GM12878 (cell line): ENCODE data around the gene C1orf21. TPM values are rescaled to one million over a fixed set of nuclear protein-coding genes. Genes with fewer than 3 reads are reported as not detected.

Experiments
- ATAC-seq: fragments of 200-7000 bp; cut with Tn5 transposase; 3 replicates; pipeline ENCODE4 v1.9.1; 2020; ENCODE audit warnings: mild to moderate bottlenecking, moderate library complexity
- BruUV-seq: library from RNA; stranded (reverse); fragments of 400-500 nt; replicated peaks from 2 replicates; lab custom pipeline; 2021; lab: Mats Ljungman, UMichigan
- CTCF ChIA-PET: fragments of 300-600 bp; sonication (Branson Sonifier 250); formaldehyde crosslinking; extraction: SDS; loops from one replicate; lab custom pipeline; 2021; ENCODE audit warnings: inconsistent platforms; lab: Yijun Ruan, JAX
- POLR2A ChIA-PET: fragments of 350-600 bp; formaldehyde crosslinking; extraction: SDS; loops from one replicate; lab custom pipeline; 2021; ENCODE audit warnings: inconsistent platforms; lab: Charles Lee
- RAD21 ChIA-PET: fragments of 300-600 bp; sonication (Branson Sonifier 250); formaldehyde crosslinking; loops from one replicate; lab custom pipeline; 2023; ENCODE audit warnings: antibody characterized with exemption; ENCODE audit not compliant: unreplicated experiment; lab: Charles Lee
- SMC1A ChIA-PET: fragments of 300-600 bp; sonication (Branson Sonifier 250); formaldehyde crosslinking; loops from one replicate; lab custom pipeline; 2023; ENCODE audit not compliant: unreplicated experiment, uncharacterized antibody; lab: Charles Lee
- DNase-seq: peaks from one replicate; pipeline ENCODE4 v3.0.0-alpha.2; 2011; ENCODE audit warnings: low read depth, low spot score
- FAIRE-seq: peaks from 3 replicates; lab custom pipeline; 2011; peaks lifted over from hg19 to GRCh38; lab: Jason Lieb, UNC
- H2AFZ ChIP-seq: 2 replicates; pipeline ENCODE4 v1.6.0; 2011; ENCODE audit warnings: low read depth, low read length, control low read depth; ENCODE audit not compliant: control insufficient read depth
- H3K27ac ChIP-seq: 2 replicates; pipeline ENCODE4 v1.5.1; 2011; ENCODE audit warnings: control low read depth; ENCODE audit not compliant: control insufficient read depth, insufficient read depth
- H3K27me3 ChIP-seq, 2 experiments: replicated peaks in 1 of 2; 2 replicates each; pipeline versions ENCODE4 v1.6.0 to v1.6.1; 2011; ENCODE audit warnings: low read length in 1 of 2; ENCODE audit not compliant: control insufficient read depth in 2 of 2, insufficient read depth in 2 of 2
- H3K36me3 ChIP-seq, 2 experiments: 2 replicates each; pipeline ENCODE4 v1.5.1; 2011; ENCODE audit warnings: low read length in 1 of 2; ENCODE audit not compliant: control insufficient read depth in 2 of 2, insufficient read depth in 2 of 2
- H3K4me1 ChIP-seq: 2 replicates; pipeline ENCODE4 v1.6.1; 2011; ENCODE audit warnings: mild to moderate bottlenecking, low read length, moderate library complexity, mixed read lengths; ENCODE audit not compliant: control insufficient read depth, insufficient read depth
- H3K4me2 ChIP-seq: 2 replicates; pipeline ENCODE4 v1.6.0; 2011; ENCODE audit warnings: control low read depth; ENCODE audit not compliant: control insufficient read depth, insufficient read depth
- H3K4me3 ChIP-seq: fragments of 200-600 bp; sonication (generic); 2 replicates; pipeline ENCODE4 v1.5.1; 2016
- H3K79me2 ChIP-seq: 2 replicates; pipeline ENCODE4 v1.6.0; 2011; ENCODE audit warnings: low read length; ENCODE audit not compliant: control insufficient read depth, insufficient read depth
- H3K9ac ChIP-seq: 2 replicates; pipeline ENCODE4 v1.8.0; 2011; ENCODE audit warnings: low read length, control low read depth, mixed read lengths; ENCODE audit not compliant: control insufficient read depth, insufficient read depth
- H3K9me3 ChIP-seq: replicated peaks from 3 replicates; pipeline ENCODE4 v1.5.1; 2011; ENCODE audit warnings: mild to moderate bottlenecking, low read length; ENCODE audit not compliant: control insufficient read depth, insufficient read depth
- H4K20me1 ChIP-seq: 2 replicates; pipeline ENCODE4 v1.6.0; 2011; ENCODE audit not compliant: control insufficient read depth, insufficient read depth
- BACH1 ChIP-seq: fragments of 450-650 bp; IDR thresholded peaks from 2 replicates; pipeline ENCODE4 v1.6.1; 2017; ENCODE audit warnings: mild to moderate bottlenecking, borderline replicate concordance
- BCL3 ChIP-seq: IDR thresholded peaks from 2 replicates; pipeline ENCODE4 v1.6.1; 2011; ENCODE audit warnings: borderline replicate concordance, low read depth, mild to moderate bottlenecking, moderate library complexity, low read length; ENCODE audit not compliant: insufficient read depth, poor library complexity, severe bottlenecking
- EGR1 ChIP-seq, 2 experiments: IDR thresholded peaks; 1 replicate in 1 of 2; 2 replicates in 1 of 2; pipeline ENCODE4 v1.6.1; 2011 to 2012; ENCODE audit warnings: low read depth in 2 of 2, low read length in 2 of 2, borderline replicate concordance in 1 of 2, mild to moderate bottlenecking in 1 of 2, moderate library complexity in 1 of 2
- ETV6 ChIP-seq, 2 experiments: fragments of 450-650 bp in 1 of 2; IDR thresholded peaks in 1 of 2; conservative IDR thresholded peaks in 1 of 2; 2 replicates each; pipeline ENCODE4 v1.6.1; 2014; ENCODE audit warnings: antibody characterized with exemption in 1 of 2, borderline replicate concordance in 1 of 2, low read depth in 1 of 2, mild to moderate bottlenecking in 1 of 2, moderate library complexity in 1 of 2
- HCFC1 ChIP-seq: fragments of 150-350 bp; IDR thresholded peaks from 2 replicates; pipeline ENCODE4 v1.6.1; 2014; ENCODE audit warnings: low read length
- JUNB ChIP-seq: IDR thresholded peaks from 2 replicates; pipeline ENCODE4 v1.6.1; 2016; ENCODE audit warnings: antibody characterized with exemption, mild to moderate bottlenecking
- KLF5 ChIP-seq: fragments of 450-650 bp; IDR thresholded peaks from 2 replicates; pipeline ENCODE4 v1.6.1; 2014; ENCODE audit warnings: mild to moderate bottlenecking; ENCODE audit not compliant: partially characterized antibody
- MLLT1 ChIP-seq: fragments of 450-650 bp; IDR thresholded peaks from 2 replicates; pipeline ENCODE4 v1.6.1; 2016; ENCODE audit warnings: mild to moderate bottlenecking
- MYB ChIP-seq: fragments of 150-350 bp; IDR thresholded peaks from 2 replicates; pipeline ENCODE4 v1.6.1; 2014; ENCODE audit warnings: mild to moderate bottlenecking, low read depth, low read length, borderline replicate concordance
- NBN ChIP-seq: fragments of 450-650 bp; IDR thresholded peaks from 2 replicates; pipeline ENCODE4 v1.6.1; 2016
- NR2C1 ChIP-seq: fragments of 450-650 bp; IDR thresholded peaks from 2 replicates; pipeline ENCODE4 v1.6.1; 2017; ENCODE audit warnings: antibody characterized with exemption, mild to moderate bottlenecking, moderate library complexity
- WGBS: methylation state at CpG from one replicate; pipeline ENCODE4 v1.1.6; 2016; ENCODE audit warnings: low lambda C conversion rate; ENCODE audit not compliant: insufficient replicate concordance, insufficient coverage; ENCODE audit errors: missing lambda C conversion rate; 5-methylcytosine and 5-hydroxymethylcytosine counted together
- in situ Hi-C: fragments of 300-500 bp; cut with MboI; formaldehyde crosslinking; loops from 9 replicates; pipeline ENCODE4 v1.14.3; 2018; ENCODE audit warnings: mixed read lengths
- intact Hi-C: fragments of 100-400 bp; cut with micrococcal nuclease; formaldehyde crosslinking; loops from one replicate; pipeline ENCODE4 v1.14.2; 2022; ENCODE audit not compliant: unreplicated experiment
- polyA plus RNA-seq, 11 experiments: library from polyadenylated mRNA; depleted of rRNA in 4 of 11; unstranded in 6 of 11; stranded (reverse) in 5 of 11; fragments of >200 nt; fragmentation: Nextera tagmentation in 4 of 11; fragmentation: Illumina TruSeq in 1 of 11; extraction: Ambion mirVana in 4 of 11; extraction: Trizol in 1 of 11; gene quantifications; 1 replicate in 1 of 11; 2 replicates in 10 of 11; pipeline versions ENCODE4 v1.2.1 to v1.2.3, GENCODE V29; 2011 to 2016; ENCODE audit warnings: inconsistent platforms in 2 of 11, missing spikeins in 2 of 11, low read depth in 1 of 11
- total RNA-seq, 4 experiments: library from RNA; depleted of rRNA in 3 of 4; stranded (reverse); fragments of >200 nt in 3 of 4; fragmentation: Illumina TruSeq in 1 of 4; extraction: Trizol in 1 of 4; gene quantifications; 2 replicates each; pipeline versions ENCODE4 v1.2.1 to v1.2.3, GENCODE V29; 2013 to 2021
- TF ChIP-seq, protein P1 (sequence below): fragments of 450-650 bp; IDR thresholded peaks from 2 replicates; pipeline ENCODE4 v1.6.1; 2017; ENCODE audit warnings: mild to moderate bottlenecking, moderate library complexity
- TF ChIP-seq, protein P2 (sequence below): fragments of 450-650 bp; conservative IDR thresholded peaks from 2 replicates; pipeline ENCODE4 v1.6.1; 2017; ENCODE audit warnings: mild to moderate bottlenecking, moderate library complexity

C1orf21 gene
- total and polyA plus RNA-seq, 10 of the 15 experiments (the other 5 are each of a cell fraction or from before 2014, with no cell fraction given): 0.03 to 1.6 (median 0.17) TPM; not detected in 3

DNA sequence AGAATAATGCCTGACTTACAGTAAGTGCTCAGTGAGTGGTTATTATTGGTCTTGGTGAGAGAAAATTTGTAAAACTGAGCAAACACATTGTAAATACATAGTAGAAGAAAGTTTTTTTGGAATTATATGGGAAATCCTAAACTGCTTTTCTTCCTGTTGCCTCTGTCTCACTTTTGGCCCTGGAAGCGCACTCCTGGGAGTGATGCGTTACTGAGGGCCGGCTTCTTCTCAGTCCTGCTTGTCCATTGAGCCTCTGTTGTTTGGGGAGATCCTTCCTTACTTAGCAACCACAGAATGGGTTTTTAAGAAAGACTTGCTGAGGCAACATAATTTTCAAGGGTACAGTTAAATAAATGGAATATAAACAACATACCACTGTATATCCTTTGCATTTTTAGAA lies 201.9 kb downstream of the C1orf21 start (continued):
- TF ChIP-seq BCL3 (no peak), KLF5 (no peak), MYB (no peak), HCFC1 (no peak)
- TF ChIP-seq, protein P1, sequence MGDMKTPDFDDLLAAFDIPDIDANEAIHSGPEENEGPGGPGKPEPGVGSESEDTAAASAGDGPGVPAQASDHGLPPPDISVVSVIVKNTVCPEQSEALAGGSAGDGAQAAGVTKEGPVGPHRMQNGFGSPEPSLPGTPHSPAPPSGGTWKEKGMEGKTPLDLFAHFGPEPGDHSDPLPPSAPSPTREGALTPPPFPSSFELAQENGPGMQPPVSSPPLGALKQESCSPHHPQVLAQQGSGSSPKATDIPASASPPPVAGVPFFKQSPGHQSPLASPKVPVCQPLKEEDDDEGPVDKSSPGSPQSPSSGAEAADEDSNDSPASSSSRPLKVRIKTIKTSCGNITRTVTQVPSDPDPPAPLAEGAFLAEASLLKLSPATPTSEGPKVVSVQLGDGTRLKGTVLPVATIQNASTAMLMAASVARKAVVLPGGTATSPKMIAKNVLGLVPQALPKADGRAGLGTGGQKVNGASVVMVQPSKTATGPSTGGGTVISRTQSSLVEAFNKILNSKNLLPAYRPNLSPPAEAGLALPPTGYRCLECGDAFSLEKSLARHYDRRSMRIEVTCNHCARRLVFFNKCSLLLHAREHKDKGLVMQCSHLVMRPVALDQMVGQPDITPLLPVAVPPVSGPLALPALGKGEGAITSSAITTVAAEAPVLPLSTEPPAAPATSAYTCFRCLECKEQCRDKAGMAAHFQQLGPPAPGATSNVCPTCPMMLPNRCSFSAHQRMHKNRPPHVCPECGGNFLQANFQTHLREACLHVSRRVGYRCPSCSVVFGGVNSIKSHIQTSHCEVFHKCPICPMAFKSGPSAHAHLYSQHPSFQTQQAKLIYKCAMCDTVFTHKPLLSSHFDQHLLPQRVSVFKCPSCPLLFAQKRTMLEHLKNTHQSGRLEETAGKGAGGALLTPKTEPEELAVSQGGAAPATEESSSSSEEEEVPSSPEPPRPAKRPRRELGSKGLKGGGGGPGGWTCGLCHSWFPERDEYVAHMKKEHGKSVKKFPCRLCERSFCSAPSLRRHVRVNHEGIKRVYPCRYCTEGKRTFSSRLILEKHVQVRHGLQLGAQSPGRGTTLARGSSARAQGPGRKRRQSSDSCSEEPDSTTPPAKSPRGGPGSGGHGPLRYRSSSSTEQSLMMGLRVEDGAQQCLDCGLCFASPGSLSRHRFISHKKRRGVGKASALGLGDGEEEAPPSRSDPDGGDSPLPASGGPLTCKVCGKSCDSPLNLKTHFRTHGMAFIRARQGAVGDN: no peak

- 46% methylated on average over 5 of the region's 5 CpGs for WGBS
- DNase-seq (no peak), FAIRE-seq (no peak), ATAC-seq (no peak)
- no peaks in the 10 kb centered on the region for H3K9me3 ChIP-seq
- SMC1A ChIA-PET: interaction anchor here (0.6 kb wide), 1 partner anchor 36 kb away, joined by 3 read pairs; no protein-coding TSS in a partner anchor
- no peaks in the 10 kb centered on the region for H4K20me1 ChIP-seq
- H2AFZ ChIP-seq: no peak overlapping the region
- POLR2A ChIA-PET: no interaction called here
- intact Hi-C loops: no loop called here
- no peaks in the 10 kb centered on the region; a peak in 1 of 4 replicates for H3K27me3 ChIP-seq
- in situ Hi-C loops: no loop called here
- H3K36me3 ChIP-seq: no peaks in the 10 kb centered on the region
- H3K4me1 ChIP-seq: no peaks in the 10 kb centered on the region
- H3K27ac ChIP-seq: no peak overlapping the region
- no TSS peak for BruUV-seq
- H3K9ac ChIP-seq: no peak overlapping the region
- RAD21 ChIA-PET: no interaction called here
- CTCF ChIA-PET: no interaction called here
- H3K4me3 ChIP-seq: no peak overlapping the region
- H3K79me2 ChIP-seq: no peaks in the 10 kb centered on the region
- H3K4me2 ChIP-seq: no peak overlapping the region
- no peak for TF ChIP-seq MLLT1
- no peak for TF ChIP-seq MYB
- TF ChIP-seq BACH1: no peak
- TF ChIP-seq, protein P2, sequence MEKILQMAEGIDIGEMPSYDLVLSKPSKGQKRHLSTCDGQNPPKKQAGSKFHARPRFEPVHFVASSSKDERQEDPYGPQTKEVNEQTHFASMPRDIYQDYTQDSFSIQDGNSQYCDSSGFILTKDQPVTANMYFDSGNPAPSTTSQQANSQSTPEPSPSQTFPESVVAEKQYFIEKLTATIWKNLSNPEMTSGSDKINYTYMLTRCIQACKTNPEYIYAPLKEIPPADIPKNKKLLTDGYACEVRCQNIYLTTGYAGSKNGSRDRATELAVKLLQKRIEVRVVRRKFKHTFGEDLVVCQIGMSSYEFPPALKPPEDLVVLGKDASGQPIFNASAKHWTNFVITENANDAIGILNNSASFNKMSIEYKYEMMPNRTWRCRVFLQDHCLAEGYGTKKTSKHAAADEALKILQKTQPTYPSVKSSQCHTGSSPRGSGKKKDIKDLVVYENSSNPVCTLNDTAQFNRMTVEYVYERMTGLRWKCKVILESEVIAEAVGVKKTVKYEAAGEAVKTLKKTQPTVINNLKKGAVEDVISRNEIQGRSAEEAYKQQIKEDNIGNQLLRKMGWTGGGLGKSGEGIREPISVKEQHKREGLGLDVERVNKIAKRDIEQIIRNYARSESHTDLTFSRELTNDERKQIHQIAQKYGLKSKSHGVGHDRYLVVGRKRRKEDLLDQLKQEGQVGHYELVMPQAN: no peak
- no peak for TF ChIP-seq NBN
- no peak for TF ChIP-seq JUNB
- TF ChIP-seq ETV6 (conservative IDR thresholded peaks at IDR 0.05 in 1 of 2, IDR thresholded peaks at IDR 0.05 in 1 of 2; ENCODE audit: borderline replicate concordance in 1 of 2, low read depth in 1 of 2): no peak
- no peak for TF ChIP-seq EGR1 (IDR thresholded peaks at IDR 0.05; ENCODE audit: borderline replicate concordance in 1 of 2, low read depth in 2 of 2, low read length in 2 of 2)
- TF ChIP-seq NR2C1: no peak
These were observed 203.4 kb downstream of the C1orf21 start for GRCh38 chr1:184590163-184590750.
